Activated T-cell treated with anti-CD3 and anti-CD28 coated beads, Interleukin-2, amount 50 U/mL, for 24 hours (primary cell): ENCODE measurements around the gene PRSS56.

Source experiments
- DNase-seq: peaks from one replicate; pipeline ENCODE4 v3.0.0-alpha.2; 2020
- H3K27ac Mint-ChIP-seq: 2 replicates; pipeline ENCODE4 v1.8.0; 2020; ENCODE audit warnings: mild to moderate bottlenecking, mixed read lengths
- H3K27me3 Mint-ChIP-seq: 2 replicates; pipeline ENCODE4 v1.8.0; 2020; ENCODE audit warnings: mixed read lengths
- H3K36me3 Mint-ChIP-seq: 2 replicates; pipeline ENCODE4 v1.8.0; 2020; ENCODE audit warnings: low read depth, mixed read lengths
- H3K4me1 Mint-ChIP-seq: 2 replicates; pipeline ENCODE4 v1.8.0; 2020; ENCODE audit warnings: low read depth, mixed read lengths
- H3K4me3 Mint-ChIP-seq: 2 replicates; pipeline ENCODE4 v1.8.0; 2020; ENCODE audit warnings: mild to moderate bottlenecking, moderate library complexity, mixed read lengths
- H3K9me3 Mint-ChIP-seq: 2 replicates; pipeline ENCODE4 v1.8.0; 2020; ENCODE audit warnings: mixed read lengths

The PRSS56 gene

DNA sequence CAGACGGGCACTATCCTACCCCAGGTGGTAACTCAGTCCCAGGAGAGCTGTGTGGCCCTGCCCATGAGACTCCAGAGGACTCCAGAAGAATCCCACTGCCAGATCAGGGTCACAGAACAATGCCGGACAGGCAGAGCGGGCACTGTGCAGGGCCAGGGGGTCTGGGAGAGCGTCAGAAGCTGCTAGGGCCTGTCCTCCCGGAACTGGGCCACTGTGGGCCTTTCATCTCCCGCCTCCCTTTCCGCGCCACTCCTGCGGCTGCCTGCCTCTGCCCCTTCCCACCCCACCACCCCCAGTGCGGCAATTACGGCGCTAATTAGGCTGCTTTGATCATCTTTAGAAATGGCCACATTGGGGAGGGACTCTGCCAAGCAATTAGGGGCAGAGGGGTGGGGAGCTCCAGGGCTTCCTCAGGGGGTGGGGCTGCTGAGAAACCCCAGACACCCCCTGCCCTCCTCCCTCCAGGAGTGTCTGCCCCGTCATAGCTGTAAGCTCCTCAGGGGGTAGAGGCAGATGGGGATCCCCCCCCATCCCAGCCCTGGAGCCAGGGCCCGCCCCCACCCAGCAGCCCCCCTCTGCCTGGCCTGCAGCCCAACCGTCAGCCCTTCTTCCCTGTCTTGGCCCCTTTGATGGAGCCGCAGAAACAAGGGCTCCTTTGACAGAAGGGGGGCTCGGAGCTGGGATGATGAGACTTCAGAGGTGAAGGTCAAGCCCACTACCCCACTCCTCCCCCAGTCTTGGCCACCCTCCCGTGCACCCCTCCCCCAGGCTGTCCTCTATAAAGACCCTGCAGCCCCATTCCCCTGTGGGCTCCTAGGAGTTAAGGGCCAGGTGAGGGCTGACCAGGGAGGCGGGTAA is at the start of gene PRSS56:
TSS of gene PRSS56 (plus strand) at position 808 of the 858 bp plus-strand sequence. CDS start 211 bp downstream, outside the sequence.
- Mint-ChIP-seq H3K4me3 (no peak within 1 kb of the TSS), H3K4me1 (peaks cover 9% of the 10 kb centered on the region), H3K36me3 (no peaks in the 10 kb centered on the region), H3K9me3 (no peaks in the 10 kb centered on the region), H3K27me3 (peaks cover 44% of the 10 kb centered on the region), H3K27ac (no peak within 1 kb of the TSS)
- DNase-seq = no peak

DNA sequence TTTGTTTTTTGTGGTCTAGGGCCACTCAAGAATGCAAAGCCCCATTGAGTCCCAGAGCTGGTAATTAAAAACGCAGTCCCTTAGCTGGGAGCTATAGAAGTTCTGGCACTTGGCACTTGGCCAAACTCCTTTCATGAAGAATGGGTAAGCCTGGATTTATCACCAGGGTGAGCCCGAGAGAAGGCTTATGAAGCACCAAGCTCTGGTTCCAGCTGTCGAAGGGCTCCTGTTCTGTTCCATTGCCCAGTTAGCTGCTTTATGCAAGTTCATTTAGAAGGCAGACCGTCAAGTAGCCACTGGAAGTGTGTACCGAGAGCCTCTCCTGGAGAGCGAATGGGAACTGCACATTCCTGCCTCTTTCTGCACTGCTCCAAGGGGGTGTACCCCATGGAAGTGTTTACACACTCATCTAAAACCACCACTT is 46.7 kb upstream of the PRSS56 start:
- no peak for DNase-seq
- Mint-ChIP-seq H3K4me3 (no peak overlapping the region), H3K27ac (no peak overlapping the region), H3K36me3 (no peaks in the 10 kb centered on the region), H3K27me3 (peaks cover 53% of the 10 kb centered on the region), H3K9me3 (peaks cover 15% of the 10 kb centered on the region), H3K4me1 (no peaks in the 10 kb centered on the region)

DNA sequence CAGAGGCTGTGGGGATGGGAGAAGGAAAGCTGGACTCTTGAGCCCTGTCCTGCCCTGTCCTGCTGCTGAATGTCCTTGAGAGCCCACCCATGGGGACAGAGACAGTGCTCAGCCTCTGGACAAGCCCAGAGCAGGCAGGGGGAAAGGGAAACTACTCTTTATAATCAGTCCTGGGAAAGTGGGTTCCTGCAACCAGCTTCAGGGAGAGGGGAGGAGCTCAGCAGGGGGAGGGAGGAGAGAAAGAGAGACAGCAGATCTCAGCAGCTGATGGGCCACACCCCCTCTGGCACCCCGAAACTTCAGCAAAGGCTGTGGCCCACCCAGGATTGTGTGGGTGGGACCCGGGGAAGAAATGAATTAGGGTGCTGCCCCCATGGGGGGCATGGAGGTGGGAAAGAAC is 44.1 kb upstream of the PRSS56 start:
- H3K9me3 Mint-ChIP-seq = peaks cover 15% of the 10 kb centered on the region
- peaks cover 37% of the 10 kb centered on the region for H3K27me3 Mint-ChIP-seq
- no peak overlapping the region for H3K4me3 Mint-ChIP-seq
- H3K27ac Mint-ChIP-seq = no peak overlapping the region
- H3K4me1 Mint-ChIP-seq = no peaks in the 10 kb centered on the region
- DNase-seq = no peak
- H3K36me3 Mint-ChIP-seq = no peaks in the 10 kb centered on the region

DNA sequence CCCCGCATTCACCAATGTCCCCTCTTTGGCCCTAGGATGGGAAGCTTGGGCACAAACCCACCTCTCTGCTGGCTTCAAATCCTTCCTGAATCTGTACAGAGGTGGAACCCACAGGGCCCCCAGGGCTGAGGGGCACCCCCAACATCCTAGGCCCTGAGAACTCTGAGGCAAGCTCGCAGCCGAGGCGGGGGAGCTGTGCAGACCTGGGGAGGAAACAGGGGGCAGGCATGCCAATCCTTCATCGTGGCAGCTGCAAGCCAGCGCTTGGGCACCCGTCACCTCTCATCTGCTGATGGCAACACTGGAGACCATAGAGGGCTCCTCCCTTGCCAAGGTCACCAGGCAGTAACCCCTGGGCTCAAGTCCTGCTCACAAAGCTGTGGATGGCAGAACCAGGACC is 43.4 kb upstream of the PRSS56 start:
- no peak overlapping the region for H3K27ac Mint-ChIP-seq
- H3K4me1 Mint-ChIP-seq = no peaks in the 10 kb centered on the region
- peaks cover 12% of the 10 kb centered on the region for H3K9me3 Mint-ChIP-seq
- no peak for DNase-seq
- no peaks in the 10 kb centered on the region for H3K36me3 Mint-ChIP-seq
- no peak overlapping the region for H3K4me3 Mint-ChIP-seq
- H3K27me3 Mint-ChIP-seq = peaks cover 30% of the 10 kb centered on the region

DNA sequence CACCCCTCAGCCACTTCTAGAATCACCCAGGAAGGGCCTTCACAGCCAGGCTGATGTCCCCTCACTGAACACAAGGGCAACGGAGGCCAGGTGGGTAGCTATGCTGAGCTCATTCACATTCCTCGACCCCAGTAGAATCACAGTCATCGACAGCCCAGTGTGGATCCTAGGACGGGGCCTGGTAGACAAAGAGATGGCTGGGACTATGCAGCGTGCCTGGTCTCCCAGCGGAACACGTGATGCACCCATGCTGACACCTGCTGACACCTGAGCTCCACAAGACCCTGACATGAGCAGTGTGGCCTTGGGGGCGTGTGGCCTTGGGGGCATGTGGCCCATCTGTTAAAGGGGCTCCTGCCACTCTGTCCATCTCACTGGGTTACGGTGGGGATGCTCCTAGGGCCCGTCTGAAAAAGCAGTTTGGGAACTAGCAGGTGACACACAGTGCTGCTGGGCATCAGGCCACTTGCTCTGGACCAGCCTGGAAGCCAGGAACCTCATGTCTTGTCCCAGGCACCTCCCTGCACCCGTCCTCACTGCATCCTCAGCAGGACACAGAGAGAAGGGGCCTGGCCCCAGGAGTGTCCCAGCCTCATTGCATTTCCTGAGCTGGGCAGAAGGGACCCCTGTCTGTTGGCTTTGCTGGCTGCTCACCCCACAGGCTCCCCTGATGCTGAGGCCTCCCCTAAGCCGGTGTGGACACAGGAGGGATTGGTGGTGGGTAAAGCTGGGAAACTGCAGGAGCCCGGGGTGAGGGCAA is 42.3 kb upstream of the PRSS56 start:
- Mint-ChIP-seq H3K9me3 (peaks cover under 1% of the 10 kb centered on the region), H3K4me1 (no peaks in the 10 kb centered on the region), H3K36me3 (no peaks in the 10 kb centered on the region), H3K27me3 (peaks cover 29% of the 10 kb centered on the region), H3K27ac (no peak overlapping the region), H3K4me3 (no peak overlapping the region)
- DNase-seq = no peak

DNA sequence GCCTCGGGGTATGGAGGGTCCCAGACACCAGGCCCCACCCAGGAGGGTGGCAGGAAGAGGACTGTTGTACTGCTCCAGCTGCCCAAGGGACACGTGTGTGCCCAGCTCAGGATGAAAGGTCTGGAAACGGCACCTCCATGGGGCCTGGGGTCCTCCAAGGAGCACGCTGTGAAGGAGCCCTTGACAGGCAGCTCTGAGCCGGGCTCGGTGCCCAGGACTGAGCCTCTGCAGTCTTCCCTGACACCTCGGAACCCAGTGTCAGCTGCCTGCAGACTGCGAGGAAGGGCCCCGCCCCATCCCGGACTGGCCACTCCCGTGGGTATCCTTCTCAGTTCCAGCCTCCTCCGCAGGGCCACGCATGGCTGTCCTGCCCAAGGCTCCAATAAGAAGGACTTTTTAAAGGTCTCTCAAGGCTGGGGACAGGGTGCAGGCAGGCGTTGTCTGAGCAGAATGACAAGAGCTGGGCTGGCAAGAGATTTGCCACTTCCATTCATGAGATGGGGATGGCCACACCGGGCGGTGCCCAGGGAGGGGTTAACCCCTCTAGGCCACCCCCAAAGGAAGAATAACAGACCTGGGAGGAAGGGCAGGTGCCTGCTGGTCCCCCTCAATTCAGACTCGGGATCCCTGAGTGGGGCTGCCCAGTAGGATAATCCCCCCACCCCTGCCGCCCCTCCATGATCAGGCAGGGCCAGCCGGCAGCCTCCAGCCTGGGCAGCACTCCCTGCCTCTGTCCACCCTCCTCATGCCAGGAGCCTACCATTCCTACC is 41.4 kb upstream of the PRSS56 start:
- Mint-ChIP-seq H3K27ac (no peak overlapping the region), H3K4me3 (no peak overlapping the region), H3K9me3 (no peaks in the 10 kb centered on the region), H3K36me3 (no peaks in the 10 kb centered on the region), H3K27me3 (peaks cover 28% of the 10 kb centered on the region), H3K4me1 (no peaks in the 10 kb centered on the region)
- no peak for DNase-seq

DNA sequence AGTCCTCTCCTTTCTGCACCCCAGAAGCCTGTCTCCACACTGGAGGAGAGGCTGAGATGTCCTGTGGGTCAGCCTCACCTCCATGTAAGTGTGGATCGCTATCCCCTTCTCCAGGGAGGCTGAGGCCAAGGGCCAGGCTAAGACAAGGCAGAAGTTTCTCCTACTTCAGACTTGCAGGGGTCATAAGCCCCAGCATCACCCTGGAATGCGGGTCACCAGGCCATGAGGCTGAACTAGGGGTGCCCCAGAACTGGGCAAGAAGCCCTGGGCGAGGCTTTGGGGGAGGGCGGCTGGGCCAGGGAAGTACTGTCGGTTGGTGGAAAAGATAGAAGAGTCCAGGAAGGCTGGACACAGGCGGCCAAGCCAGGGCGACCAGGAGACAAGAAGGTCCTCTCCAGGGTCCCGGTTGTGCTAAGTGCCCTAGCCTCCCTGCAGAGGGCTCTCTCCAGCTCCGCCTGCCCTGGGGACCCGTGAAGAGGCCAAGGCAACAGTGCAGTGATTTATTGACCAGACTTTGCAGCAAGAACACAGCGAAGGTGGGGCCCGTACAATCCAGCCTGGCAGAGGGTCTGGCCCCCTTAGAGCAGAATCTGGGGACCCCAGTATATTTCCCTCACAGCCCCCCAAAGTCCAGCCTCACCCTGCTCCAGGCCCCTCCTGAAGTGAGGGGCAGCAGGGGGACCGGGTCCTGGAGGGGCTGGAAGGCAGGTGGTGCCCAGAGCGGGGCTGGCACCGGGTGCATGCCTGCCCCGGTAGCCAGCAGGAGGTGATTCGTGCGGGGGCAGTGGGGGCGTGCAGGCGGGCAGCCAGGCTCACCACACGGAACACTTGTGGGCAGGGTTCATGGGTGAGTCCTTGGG is 40.6 kb upstream of the PRSS56 start:
- H3K9me3 Mint-ChIP-seq = no peaks in the 10 kb centered on the region
- no peaks in the 10 kb centered on the region for H3K4me1 Mint-ChIP-seq
- no peaks in the 10 kb centered on the region for H3K36me3 Mint-ChIP-seq
- DNase-seq = no peak
- H3K4me3 Mint-ChIP-seq = no peak overlapping the region
- peaks cover 36% of the 10 kb centered on the region for H3K27me3 Mint-ChIP-seq
- no peak overlapping the region for H3K27ac Mint-ChIP-seq

DNA sequence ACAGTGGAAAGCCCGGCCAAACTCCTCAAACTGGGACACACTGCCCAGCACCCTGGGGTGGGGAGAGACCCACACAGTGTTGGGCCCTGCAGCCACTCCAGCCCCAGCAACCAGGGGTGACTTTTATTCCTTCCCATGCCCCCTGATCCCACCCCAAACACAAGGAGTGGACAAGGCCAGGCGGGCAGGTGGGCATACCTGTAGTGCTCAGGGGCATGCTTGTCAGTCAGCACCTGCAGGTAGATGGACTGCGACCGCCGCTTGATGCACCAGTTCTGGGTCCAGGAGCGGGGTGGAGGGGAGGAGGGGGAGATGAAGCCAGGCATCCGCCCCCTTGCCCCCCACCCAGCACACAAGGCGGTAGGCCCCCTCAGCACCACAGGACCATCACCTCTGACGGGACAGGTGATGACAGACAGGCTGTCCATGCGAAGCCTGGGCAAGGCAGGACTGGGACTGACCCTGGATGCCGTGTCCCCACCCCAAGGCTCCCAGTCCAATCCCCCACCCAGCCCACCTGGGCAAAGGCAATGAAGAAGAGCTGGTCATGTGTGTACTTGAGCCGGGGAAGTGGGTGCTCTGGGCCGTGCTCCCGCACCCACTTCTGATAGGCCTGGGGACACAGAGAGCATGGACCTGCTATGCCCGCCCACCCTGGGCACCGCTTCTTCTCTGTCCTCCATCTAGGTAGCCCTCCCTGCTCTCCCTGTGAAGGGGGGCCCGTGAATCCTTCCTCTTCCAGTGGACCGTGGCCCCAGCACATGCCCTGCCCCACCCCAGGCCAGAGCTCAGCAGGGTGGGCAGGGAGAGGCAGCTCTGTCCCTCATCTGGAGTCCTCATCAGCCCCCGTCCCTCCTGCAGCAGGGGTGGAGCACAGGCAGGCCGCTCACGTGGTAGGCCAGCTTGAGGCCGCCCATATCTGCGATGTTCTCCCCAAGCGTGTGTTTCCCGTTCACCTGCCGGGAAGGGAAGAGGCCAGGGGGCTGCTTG is 39.7 kb upstream of the PRSS56 start:
- no peaks in the 10 kb centered on the region for H3K9me3 Mint-ChIP-seq
- no peak for DNase-seq
- peaks cover 40% of the 10 kb centered on the region for H3K27me3 Mint-ChIP-seq
- H3K4me3 Mint-ChIP-seq = no peak overlapping the region
- H3K36me3 Mint-ChIP-seq = no peaks in the 10 kb centered on the region
- H3K27ac Mint-ChIP-seq = no peak overlapping the region
- H3K4me1 Mint-ChIP-seq = peaks cover 4% of the 10 kb centered on the region

DNA sequence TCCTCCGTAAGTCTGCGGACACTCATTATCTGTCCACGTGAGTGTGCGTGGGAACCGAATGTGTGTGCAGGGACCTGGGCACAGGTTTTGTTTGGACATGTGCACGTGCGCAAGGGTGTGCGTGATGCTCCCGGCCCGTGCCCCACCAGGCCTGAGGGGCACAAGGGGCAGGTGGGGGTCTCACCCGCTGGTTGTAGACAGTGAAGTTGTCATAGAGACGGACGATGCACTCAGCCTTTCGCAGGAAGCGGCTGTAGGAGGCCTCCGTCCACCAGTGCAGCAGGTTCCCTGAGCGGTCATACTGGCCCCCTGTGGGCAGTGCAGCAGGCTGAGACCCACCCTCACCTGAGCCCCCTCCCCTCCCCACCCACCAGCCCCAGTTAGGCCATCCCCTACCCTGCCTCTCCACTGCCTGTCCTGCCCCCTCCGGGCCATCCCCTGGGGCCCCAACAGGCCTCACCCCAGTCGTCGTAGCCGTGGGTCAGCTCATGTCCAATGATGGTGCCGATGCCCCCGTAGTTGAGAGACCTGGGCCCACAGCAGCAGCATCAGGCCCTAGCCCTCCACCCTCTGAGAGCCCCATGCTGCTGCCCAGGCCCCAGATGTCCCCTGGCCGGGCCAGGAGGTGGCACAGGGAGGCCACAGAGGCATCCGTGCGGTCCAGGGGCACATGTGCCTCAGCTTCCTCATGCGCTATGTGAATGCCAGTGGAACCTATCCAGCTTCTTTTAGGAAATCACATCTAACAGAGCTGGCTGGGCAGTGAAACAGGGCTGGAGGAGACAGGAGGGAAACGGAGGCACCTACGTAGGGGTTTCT is 38.7 kb upstream of the PRSS56 start:
- no peak for DNase-seq
- Mint-ChIP-seq H3K4me3 (no peak overlapping the region), H3K9me3 (no peaks in the 10 kb centered on the region), H3K4me1 (peaks cover 4% of the 10 kb centered on the region), H3K27ac (no peak overlapping the region), H3K27me3 (peaks cover 37% of the 10 kb centered on the region), H3K36me3 (no peaks in the 10 kb centered on the region)

DNA sequence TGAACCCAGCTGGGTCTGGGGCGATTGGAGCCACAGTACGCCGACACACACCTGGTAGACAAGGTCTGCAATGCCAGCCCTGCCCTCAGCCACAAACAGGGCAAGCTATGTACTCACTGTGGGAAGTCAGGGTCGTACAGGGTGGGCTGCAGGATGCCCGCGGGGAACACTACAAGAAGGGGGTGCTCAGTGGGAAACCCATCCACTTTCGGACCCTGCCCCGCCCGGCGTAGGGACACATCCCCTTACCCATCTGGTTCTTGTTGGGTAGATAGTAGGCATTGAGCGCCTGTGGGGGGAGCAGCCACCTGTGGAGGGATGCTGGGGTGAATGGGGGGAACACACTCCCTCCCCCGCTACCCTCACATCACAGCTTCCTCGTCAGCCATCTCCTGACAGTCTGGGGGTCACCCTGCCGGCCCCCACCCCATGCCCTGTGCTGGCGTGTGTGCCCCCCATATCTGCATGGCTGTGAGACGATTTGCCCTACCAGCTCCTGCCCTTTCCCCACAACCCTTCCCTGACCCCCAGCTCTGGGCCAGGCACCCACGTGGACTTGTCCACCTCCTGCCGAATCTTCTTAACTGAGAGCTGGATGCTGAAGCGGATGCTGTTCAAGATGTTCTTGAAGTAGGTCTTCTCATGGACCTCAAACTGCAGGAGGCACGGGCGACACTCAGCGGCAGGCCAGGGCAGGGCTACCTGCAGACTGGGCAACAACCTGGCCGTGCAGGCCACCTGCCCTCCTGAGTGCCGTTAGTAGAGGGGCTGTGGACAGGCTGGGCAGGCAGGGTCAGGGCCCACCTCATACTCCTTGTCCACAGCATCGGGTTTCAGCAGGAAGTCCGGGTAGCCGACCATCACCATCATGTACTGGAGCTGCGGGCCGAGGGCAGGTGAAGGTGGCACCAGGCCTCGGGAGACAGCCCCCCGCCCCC is 37.6 kb upstream of the PRSS56 start:
- H3K4me3 Mint-ChIP-seq = no peak overlapping the region
- H3K36me3 Mint-ChIP-seq = no peaks in the 10 kb centered on the region
- DNase-seq = no peak
- no peaks in the 10 kb centered on the region for H3K9me3 Mint-ChIP-seq
- peaks cover 8% of the 10 kb centered on the region for H3K4me1 Mint-ChIP-seq
- H3K27ac Mint-ChIP-seq = no peak overlapping the region
- H3K27me3 Mint-ChIP-seq = peaks cover 39% of the 10 kb centered on the region

DNA sequence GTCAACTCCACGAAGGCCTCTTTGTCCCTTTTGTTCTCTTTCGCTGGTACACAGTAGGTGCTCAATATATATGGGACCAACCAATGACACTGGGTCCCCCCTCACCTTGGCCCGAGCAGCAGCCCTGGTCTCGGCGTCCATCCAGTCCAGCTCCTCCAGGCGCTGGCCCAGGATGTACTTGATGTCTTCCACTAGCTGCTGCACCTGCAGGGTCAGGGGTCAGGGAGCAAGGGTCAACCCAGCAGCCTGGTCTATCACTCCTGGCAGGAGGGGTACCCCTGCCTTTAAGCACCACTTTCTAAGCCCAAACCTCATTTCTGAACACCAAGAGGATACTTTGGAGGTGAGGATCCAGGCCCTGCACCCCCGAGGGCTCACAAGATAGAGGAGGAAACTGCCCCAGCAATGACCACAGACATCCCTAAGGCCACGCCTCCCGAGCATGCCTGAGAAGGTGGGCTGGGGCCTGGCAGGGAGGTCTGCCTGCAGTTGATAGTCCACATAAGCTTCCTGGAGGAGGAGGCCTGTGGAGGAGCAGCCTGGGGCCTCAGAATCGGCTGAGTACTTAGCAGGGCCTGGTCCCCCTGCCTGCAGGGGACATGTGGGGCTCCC is 36.8 kb upstream of the PRSS56 start:
- Mint-ChIP-seq H3K36me3 (no peaks in the 10 kb centered on the region), H3K4me1 (peaks cover 8% of the 10 kb centered on the region), H3K9me3 (no peaks in the 10 kb centered on the region), H3K27ac (no peak overlapping the region), H3K4me3 (no peak overlapping the region), H3K27me3 (peaks cover 44% of the 10 kb centered on the region)
- DNase-seq = no peak
